ENCODE data around the gene RHBG. TPM values are rescaled to one million over a fixed set of nuclear protein-coding genes. Genes with fewer than 3 reads are reported as not detected.

The RHBG gene
- total RNA-seq, 1 experiment from 2014 or later: 1.5 TPM

GRCh38 chr1:156431366-156431765 lies 62.4 kb downstream of the RHBG start:
- Histone ChIP-seq H3K4me2 (ENCODE audit: insufficient read depth, insufficient read length, low read length) (no peak overlapping the region), H4K5ac (ENCODE audit: insufficient read length, low read depth, low read length) (no peak overlapping the region), H3T11ph (ENCODE audit: low read length) (no peak overlapping the region), H2AK5ac (ENCODE audit: insufficient read length, low read length) (no peak overlapping the region), H4K8ac (replicated peaks; ENCODE audit: insufficient read length, low read depth, low read length) (no peak overlapping the region), H3K27me3 (ENCODE audit: insufficient read depth, low read length) (peaks cover 78% of the 10 kb centered on the region), H2BK15ac (ENCODE audit: low read depth, low read length) (no peak overlapping the region), H3K9ac (ENCODE audit: extremely low read depth, insufficient read length, low read length) (no peak overlapping the region), H3K23me2 (ENCODE audit: insufficient read length, low read depth, low read length, poor library complexity, severe bottlenecking) (peaks cover 4% of the 10 kb centered on the region), H4K91ac (ENCODE audit: insufficient read length, low read depth, low read length) (no peak overlapping the region), H3K56ac (ENCODE audit: insufficient read length, low read depth, low read length) (no peak overlapping the region), H3K23ac (ENCODE audit: insufficient read length, low read depth, low read length) (no peak overlapping the region), H2BK20ac (ENCODE audit: low read depth, low read length, poor library complexity, severe bottlenecking) (no peak overlapping the region), H3K9me3 (ENCODE audit: control insufficient read depth, low read depth, low read length) (no peaks in the 10 kb centered on the region), H3K18ac (ENCODE audit: insufficient read length, low read depth, low read length) (no peak overlapping the region), H3K14ac (ENCODE audit: insufficient read depth, low read length) (no peak overlapping the region), H2AFZ (ENCODE audit: low read length) (no peak overlapping the region), H3K27ac (ENCODE audit: insufficient read length, low read depth, low read length) (no peak overlapping the region), H4K20me1 (ENCODE audit: control insufficient read depth, insufficient read depth, insufficient read length) (no peaks in the 10 kb centered on the region), H2BK5ac (ENCODE audit: insufficient read length, low read length) (no peak overlapping the region), H2BK120ac (ENCODE audit: low read depth, low read length, poor library complexity, severe bottlenecking) (no peak overlapping the region), H2BK12ac (ENCODE audit: insufficient read length, low read depth, low read length) (no peak overlapping the region), H3K4ac (ENCODE audit: low read depth, low read length) (no peak overlapping the region), H3K79me2 (ENCODE audit: insufficient read depth, low read length) (no peaks in the 10 kb centered on the region), H3K79me1 (ENCODE audit: insufficient read depth, low read depth, low read length, poor library complexity, severe bottlenecking) (no peaks in the 10 kb centered on the region), H3K4me1 (ENCODE audit: insufficient read depth, low read length) (peaks cover 7% of the 10 kb centered on the region; the same call in 1 of the 2 replicates)
- no peak for DNase-seq
- H3K27me3 Mint-ChIP-seq (ENCODE audit: low read depth): peaks cover 100% of the 10 kb centered on the region
- H3K27ac Mint-ChIP-seq: no peak overlapping the region
- H3K36me3 Mint-ChIP-seq (ENCODE audit: insufficient read depth in 1 of 3, low read depth in 3 of 3): peaks cover 0 to 1% (median 0%) of the 10 kb centered on the region in 3 experiments; a peak in 1 of 7 replicates
- peaks cover 49 to 57% of the 10 kb centered on the region in 2 experiments for H3K4me1 Mint-ChIP-seq
- peak overlapping the region in 1 of 2 experiments; percentile 39; a peak in 2 of 5 replicates for H3K4me3 Mint-ChIP-seq
- WGBS (ENCODE audit: extremely low coverage, insufficient read length, low lambda C conversion rate): no CpG with 5 or more reads among the region's 4 CpGs
- H3K9me3 Mint-ChIP-seq: peaks cover 2 to 3% of the 10 kb centered on the region in 2 experiments; a peak in 4 of 5 replicates
- TF ChIP-seq CTCF (conservative IDR thresholded peaks at IDR 0.05): no peak
